HepG2 (cell line): ENCODE measurements around the gene TEFM. TPM values are rescaled to one million over a fixed set of nuclear protein-coding genes. Genes with fewer than 3 reads are reported as not detected.

Experiments used
- EHMT2 ChIP-seq: fragments of 200-600 bp; sonication (generic); IDR thresholded peaks from 2 replicates; pipeline ENCODE4 v1.7.0; 2017; ENCODE audit warnings: antibody characterized with exemption, low read depth, low read length, borderline replicate concordance
- ELF1 ChIP-seq: sonication (generic); formaldehyde crosslinking; IDR thresholded peaks from 2 replicates; pipeline ENCODE4 v1.4.0; 2020; ENCODE audit warnings: missing genetic modification reagents
- LCORL ChIP-seq, 2 experiments: fragments of 450-650 bp in 1 of 2; sonication (generic) in 1 of 2; formaldehyde crosslinking in 1 of 2; IDR thresholded peaks; 2 replicates each; pipeline versions ENCODE4 v1.5.0 to v1.6.1; 2017 to 2020; ENCODE audit warnings: antibody characterized with exemption in 1 of 2, missing genetic modification reagents in 1 of 2
- MBNL3 ChIP-seq: fragments of 250-450 bp; sonication (Bioruptor Pico); conservative IDR thresholded peaks from 2 replicates; pipeline ENCODE4 v1.8.0; 2022; ENCODE audit warnings: mild to moderate bottlenecking, inconsistent platforms
- NR2F1 ChIP-seq, 2 experiments: fragments of 450-650 bp in 1 of 2; formaldehyde crosslinking in 1 of 2; IDR thresholded peaks; 2 replicates each; pipeline versions ENCODE4 v1.5.0 to v1.6.1; 2016 to 2020; ENCODE audit warnings: mild to moderate bottlenecking in 1 of 2, missing compliant biosample characterization in 1 of 2, missing genetic modification reagents in 1 of 2, moderate library complexity in 1 of 2
- PAX8 ChIP-seq: sonication (generic); formaldehyde crosslinking; IDR thresholded peaks from 2 replicates; pipeline ENCODE4 v1.8.0; 2022; ENCODE audit warnings: mild to moderate bottlenecking, missing genetic modification reagents, borderline replicate concordance
- XRCC5 ChIP-seq: fragments of 200-400 bp; formaldehyde crosslinking; optimal IDR thresholded peaks from 2 replicates; pipeline ENCODE3; 2017; ENCODE audit warnings: mild to moderate bottlenecking, low read length
- ZC3H4 ChIP-seq: sonication (generic); formaldehyde crosslinking; IDR thresholded peaks from 2 replicates; pipeline ENCODE4 v1.4.0; 2020; ENCODE audit warnings: missing genetic modification reagents, borderline replicate concordance
- ZMYM2 ChIP-seq: sonication (generic); formaldehyde crosslinking; IDR thresholded peaks from 2 replicates; pipeline ENCODE4 v1.8.0; 2022; ENCODE audit warnings: mild to moderate bottlenecking, missing genetic modification reagents
- ZNF232 ChIP-seq: sonication (generic); formaldehyde crosslinking; IDR thresholded peaks from 2 replicates; pipeline ENCODE4 v1.4.0; 2020; ENCODE audit warnings: missing genetic modification reagents, borderline replicate concordance
- ZNF44 ChIP-seq: sonication (generic); formaldehyde crosslinking; IDR thresholded peaks from 2 replicates; pipeline ENCODE4 v1.5.1; 2020; ENCODE audit warnings: mild to moderate bottlenecking, missing genetic modification reagents
- ZNF484 ChIP-seq: sonication (generic); formaldehyde crosslinking; IDR thresholded peaks from 2 replicates; pipeline ENCODE4 v1.5.1; 2020; ENCODE audit warnings: mild to moderate bottlenecking, low read depth, missing genetic modification reagents, borderline replicate concordance
- ZNF557 ChIP-seq: sonication (generic); formaldehyde crosslinking; IDR thresholded peaks from 2 replicates; pipeline ENCODE4 v1.4.0; 2020; ENCODE audit warnings: missing genetic modification reagents
- polyA plus RNA-seq, 8 experiments: library from polyadenylated mRNA; depleted of rRNA in 3 of 8; stranded (reverse) in 7 of 8; unstranded in 1 of 8; fragments of >200 nt; fragmentation: Illumina TruSeq in 4 of 8; extraction: Trizol in 4 of 8; gene quantifications; 2 replicates each; pipeline versions ENCODE4 v1.2.1 to v1.2.3, GENCODE V29; 2011 to 2016; ENCODE audit warnings: low read depth in 4 of 8, missing spikeins in 1 of 8, mixed read lengths in 1 of 8; ENCODE audit not compliant: insufficient read depth in 1 of 8
- total RNA-seq, 5 experiments: library from RNA; depleted of rRNA; stranded (reverse); fragments of >200 nt; fragmentation: Illumina TruSeq; extraction: Trizol; gene quantifications; 2 replicates each; pipeline ENCODE4 v1.2.3, GENCODE V29; 2016; ENCODE audit warnings: low read depth in 1 of 5
- TF ChIP-seq, protein P1 (sequence below): sonication (generic); formaldehyde crosslinking; conservative IDR thresholded peaks from 2 replicates; pipeline ENCODE4 v1.8.0; 2022; ENCODE audit warnings: mild to moderate bottlenecking, moderate library complexity, missing genetic modification reagents
- TF ChIP-seq, protein P2 (sequence below), 2 experiments: sonication (generic) in 1 of 2; formaldehyde crosslinking in 1 of 2; IDR thresholded peaks; 2 replicates each; pipeline versions ENCODE4 v1.5.1 to v1.6.1; 2011 to 2020; ENCODE audit warnings: borderline replicate concordance in 1 of 2, low read depth in 1 of 2, low read length in 1 of 2, mild to moderate bottlenecking in 1 of 2, missing genetic modification reagents in 1 of 2, moderate library complexity in 1 of 2
- TF ChIP-seq, protein P3 (sequence below): IDR thresholded peaks from 2 replicates; pipeline ENCODE4 v1.6.1; 2016; ENCODE audit warnings: low read depth, missing genetic modification reagents, missing compliant biosample characterization

Gene TEFM
- total and polyA plus RNA-seq, 2 of the 13 experiments (the other 11 are each of a cell fraction or from before 2014, with no cell fraction given) = 7.0 to 20.0 TPM

DNA sequence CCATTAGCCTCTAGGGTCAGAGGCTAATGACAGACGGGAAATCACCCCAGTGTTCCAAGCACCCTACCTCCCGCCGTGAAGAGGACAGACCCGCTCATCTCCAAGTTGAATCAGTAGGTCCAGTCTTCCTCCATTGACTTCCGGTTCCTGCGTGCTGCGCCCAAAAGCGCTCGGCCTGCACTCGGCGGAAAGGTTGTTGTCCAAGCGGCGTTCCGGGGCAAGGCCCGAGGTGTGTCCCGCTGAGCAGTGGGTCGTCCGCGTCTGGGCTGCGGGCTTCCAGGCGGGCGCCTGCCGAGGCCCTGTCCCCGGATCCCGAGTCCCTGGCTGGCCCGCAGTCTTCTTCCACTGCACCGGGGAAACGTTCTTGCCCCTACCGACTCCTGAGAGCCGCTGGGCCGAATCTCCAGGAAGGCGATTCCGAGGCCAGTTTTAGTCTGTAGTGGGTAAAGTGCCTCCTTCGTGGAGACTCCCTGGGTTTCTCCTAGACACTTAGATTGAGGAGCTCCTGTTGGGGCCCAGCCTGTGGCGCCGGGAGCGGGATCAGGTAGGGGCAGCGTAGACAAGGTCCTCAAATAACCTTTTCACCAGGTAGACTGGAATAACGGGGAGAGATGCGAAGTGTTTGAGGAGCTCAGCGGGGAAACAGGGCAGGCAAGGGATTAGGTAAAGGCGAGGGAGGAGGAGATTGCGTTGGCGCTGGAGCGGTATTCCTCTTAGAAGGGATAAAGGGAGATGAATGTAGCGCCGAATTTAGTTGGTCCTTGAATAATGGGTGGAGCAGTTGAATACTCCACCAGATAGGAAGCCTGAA lies at the start of gene TEFM (continued):
- TF ChIP-seq, protein P1, sequence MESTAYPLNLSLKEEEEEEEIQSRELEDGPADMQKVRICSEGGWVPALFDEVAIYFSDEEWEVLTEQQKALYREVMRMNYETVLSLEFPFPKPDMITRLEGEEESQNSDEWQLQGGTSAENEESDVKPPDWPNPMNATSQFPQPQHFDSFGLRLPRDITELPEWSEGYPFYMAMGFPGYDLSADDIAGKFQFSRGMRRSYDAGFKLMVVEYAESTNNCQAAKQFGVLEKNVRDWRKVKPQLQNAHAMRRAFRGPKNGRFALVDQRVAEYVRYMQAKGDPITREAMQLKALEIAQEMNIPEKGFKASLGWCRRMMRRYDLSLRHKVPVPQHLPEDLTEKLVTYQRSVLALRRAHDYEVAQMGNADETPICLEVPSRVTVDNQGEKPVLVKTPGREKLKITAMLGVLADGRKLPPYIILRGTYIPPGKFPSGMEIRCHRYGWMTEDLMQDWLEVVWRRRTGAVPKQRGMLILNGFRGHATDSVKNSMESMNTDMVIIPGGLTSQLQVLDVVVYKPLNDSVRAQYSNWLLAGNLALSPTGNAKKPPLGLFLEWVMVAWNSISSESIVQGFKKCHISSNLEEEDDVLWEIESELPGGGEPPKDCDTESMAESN (CRISPR knock-in tag) = peak; percentile 98
- TF ChIP-seq, protein P2, sequence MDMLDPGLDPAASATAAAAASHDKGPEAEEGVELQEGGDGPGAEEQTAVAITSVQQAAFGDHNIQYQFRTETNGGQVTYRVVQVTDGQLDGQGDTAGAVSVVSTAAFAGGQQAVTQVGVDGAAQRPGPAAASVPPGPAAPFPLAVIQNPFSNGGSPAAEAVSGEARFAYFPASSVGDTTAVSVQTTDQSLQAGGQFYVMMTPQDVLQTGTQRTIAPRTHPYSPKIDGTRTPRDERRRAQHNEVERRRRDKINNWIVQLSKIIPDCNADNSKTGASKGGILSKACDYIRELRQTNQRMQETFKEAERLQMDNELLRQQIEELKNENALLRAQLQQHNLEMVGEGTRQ (IDR thresholded peaks at IDR 0.05; ENCODE audit: low read depth, low read length) = no peak
- TF ChIP-seq, protein P2 (CRISPR knock-in tag; IDR thresholded peaks at IDR 0.05; ENCODE audit: borderline replicate concordance) = no peak
- TF ChIP-seq ZNF557 (CRISPR knock-in tag) (peak; percentile 94), PAX8 (CRISPR knock-in tag) (peak; percentile 89; the same call in 1 of the 2 replicates), NR2F1 (CRISPR knock-in tag; IDR thresholded peaks at IDR 0.05) (no peak), XRCC5 (peak; percentile 99), ZNF484 (CRISPR knock-in tag) (0 out of 2 replicates have a peak, but pooled peaks have one; percentile 51), LCORL (IDR thresholded peaks at IDR 0.05) (no peak), LCORL (CRISPR knock-in tag; IDR thresholded peaks at IDR 0.05) (peak; percentile 82), ZNF232 (CRISPR knock-in tag) (peak; percentile 95), MBNL3 (no peak), ZMYM2 (CRISPR knock-in tag) (peak; percentile 69; the same call in 1 of the 2 replicates), ZC3H4 (CRISPR knock-in tag) (peak; percentile 50; the same call in 1 of the 2 replicates), ELF1 (CRISPR knock-in tag) (peak; percentile 89), ZNF44 (CRISPR knock-in tag) (peak; percentile 70; the same call in 1 of the 2 replicates), EHMT2 (no peak)
- TF ChIP-seq, protein P3, sequence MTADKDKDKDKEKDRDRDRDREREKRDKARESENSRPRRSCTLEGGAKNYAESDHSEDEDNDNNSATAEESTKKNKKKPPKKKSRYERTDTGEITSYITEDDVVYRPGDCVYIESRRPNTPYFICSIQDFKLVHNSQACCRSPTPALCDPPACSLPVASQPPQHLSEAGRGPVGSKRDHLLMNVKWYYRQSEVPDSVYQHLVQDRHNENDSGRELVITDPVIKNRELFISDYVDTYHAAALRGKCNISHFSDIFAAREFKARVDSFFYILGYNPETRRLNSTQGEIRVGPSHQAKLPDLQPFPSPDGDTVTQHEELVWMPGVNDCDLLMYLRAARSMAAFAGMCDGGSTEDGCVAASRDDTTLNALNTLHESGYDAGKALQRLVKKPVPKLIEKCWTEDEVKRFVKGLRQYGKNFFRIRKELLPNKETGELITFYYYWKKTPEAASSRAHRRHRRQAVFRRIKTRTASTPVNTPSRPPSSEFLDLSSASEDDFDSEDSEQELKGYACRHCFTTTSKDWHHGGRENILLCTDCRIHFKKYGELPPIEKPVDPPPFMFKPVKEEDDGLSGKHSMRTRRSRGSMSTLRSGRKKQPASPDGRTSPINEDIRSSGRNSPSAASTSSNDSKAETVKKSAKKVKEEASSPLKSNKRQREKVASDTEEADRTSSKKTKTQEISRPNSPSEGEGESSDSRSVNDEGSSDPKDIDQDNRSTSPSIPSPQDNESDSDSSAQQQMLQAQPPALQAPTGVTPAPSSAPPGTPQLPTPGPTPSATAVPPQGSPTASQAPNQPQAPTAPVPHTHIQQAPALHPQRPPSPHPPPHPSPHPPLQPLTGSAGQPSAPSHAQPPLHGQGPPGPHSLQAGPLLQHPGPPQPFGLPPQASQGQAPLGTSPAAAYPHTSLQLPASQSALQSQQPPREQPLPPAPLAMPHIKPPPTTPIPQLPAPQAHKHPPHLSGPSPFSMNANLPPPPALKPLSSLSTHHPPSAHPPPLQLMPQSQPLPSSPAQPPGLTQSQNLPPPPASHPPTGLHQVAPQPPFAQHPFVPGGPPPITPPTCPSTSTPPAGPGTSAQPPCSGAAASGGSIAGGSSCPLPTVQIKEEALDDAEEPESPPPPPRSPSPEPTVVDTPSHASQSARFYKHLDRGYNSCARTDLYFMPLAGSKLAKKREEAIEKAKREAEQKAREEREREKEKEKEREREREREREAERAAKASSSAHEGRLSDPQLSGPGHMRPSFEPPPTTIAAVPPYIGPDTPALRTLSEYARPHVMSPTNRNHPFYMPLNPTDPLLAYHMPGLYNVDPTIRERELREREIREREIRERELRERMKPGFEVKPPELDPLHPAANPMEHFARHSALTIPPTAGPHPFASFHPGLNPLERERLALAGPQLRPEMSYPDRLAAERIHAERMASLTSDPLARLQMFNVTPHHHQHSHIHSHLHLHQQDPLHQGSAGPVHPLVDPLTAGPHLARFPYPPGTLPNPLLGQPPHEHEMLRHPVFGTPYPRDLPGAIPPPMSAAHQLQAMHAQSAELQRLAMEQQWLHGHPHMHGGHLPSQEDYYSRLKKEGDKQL = no peak; the same call in 1 of the 2 replicates
